ENCODE results near the gene YEATS4. TPM values are rescaled to one million over a fixed set of nuclear protein-coding genes. Genes with fewer than 3 reads are reported as not detected.

Gene YEATS4
- total and polyA plus RNA-seq, 9 of the 15 experiments (the other 6 are each of a cell fraction or from before 2014, with no cell fraction given), result 25.9 to 92.2 (median 49.2) TPM

DNA sequence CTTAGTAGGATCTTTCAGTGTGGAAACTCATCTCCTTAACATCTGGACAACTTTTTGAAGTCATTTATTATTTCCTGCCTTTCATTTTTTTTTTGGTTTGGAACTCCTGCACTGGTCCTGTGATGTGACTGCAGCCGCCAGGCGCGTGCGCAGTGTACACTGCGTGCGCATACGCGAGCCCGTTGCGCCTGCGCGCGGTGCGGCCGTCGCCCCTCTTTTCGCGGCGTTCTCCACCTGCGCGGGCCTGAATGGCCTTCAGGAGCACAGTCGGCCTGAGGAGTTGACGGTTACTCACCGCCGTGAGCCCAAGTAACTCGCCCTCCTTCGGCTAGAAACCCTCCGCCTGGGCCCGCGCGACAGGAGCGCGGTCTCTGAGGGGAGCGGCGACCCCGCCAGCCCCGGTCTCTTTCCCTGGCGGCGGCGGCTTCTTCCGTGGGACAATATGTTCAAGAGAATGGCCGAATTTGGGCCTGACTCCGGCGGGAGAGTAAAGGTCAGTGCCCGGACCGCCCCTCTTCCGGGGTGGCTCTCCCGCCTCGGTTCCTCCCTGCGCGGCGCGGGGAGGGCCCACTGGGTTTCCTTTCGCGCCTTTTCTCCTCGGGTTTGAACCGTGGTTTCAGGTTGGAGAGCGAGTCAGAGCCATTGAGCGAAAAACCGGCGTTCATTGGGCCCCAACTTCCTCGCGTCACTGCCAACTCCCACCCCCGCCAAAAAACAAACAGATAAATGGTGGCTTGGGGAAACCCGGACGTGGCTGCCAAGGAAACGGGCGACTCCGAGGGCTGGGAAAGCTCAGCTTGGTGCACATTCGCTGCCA, at the start of gene YEATS4 (continued):
- TF ChIP-seq EHMT2 (IDR thresholded peaks at IDR 0.05) (no peak), THRAP3 (IDR thresholded peaks at IDR 0.05; ENCODE audit: borderline replicate concordance) (no peak), LARP7 (IDR thresholded peaks at IDR 0.05) (no peak), HDAC2 (IDR thresholded peaks at IDR 0.05) (0 out of 2 replicates have a peak, but pooled peaks have one; percentile 14), TCF3 (CRISPR knock-in tag; IDR thresholded peaks at IDR 0.05) (peak; percentile 12; the same call in 1 of the 2 replicates), IFI16 (CRISPR knock-in tag; IDR thresholded peaks at IDR 0.05) (no peak), ZNF277 (CRISPR knock-in tag; IDR thresholded peaks at IDR 0.05; ENCODE audit: borderline replicate concordance) (no peak), GTF3C2 (IDR thresholded peaks at IDR 0.05; ENCODE audit: borderline replicate concordance, extremely low read depth, insufficient read length) (no peak), MYC (IDR thresholded peaks at IDR 0.05; ENCODE audit: low read depth, low read length) (peak; percentile 67), MYC (CRISPR knock-in tag; IDR thresholded peaks at IDR 0.05; ENCODE audit: borderline replicate concordance, low read depth) (peak; percentile 87), ZSCAN32 (CRISPR knock-in tag; IDR thresholded peaks at IDR 0.05) (no peak), ETV5 (CRISPR knock-in tag; IDR thresholded peaks at IDR 0.05; ENCODE audit: low read depth) (peak; percentile 78), PHB2 (IDR thresholded peaks at IDR 0.05; ENCODE audit: low read depth) (no peak), L3MBTL2 (IDR thresholded peaks at IDR 0.05) (peak; percentile 94), TAF1 (IDR thresholded peaks at IDR 0.05; ENCODE audit: control insufficient read depth, extremely low read depth, insufficient read depth, low read length, severe bottlenecking) (peak; percentile 84), ELF4 (CRISPR knock-in tag; IDR thresholded peaks at IDR 0.05) (no peak)
